Measurements from ENCODE around the gene ACIN1.

Gene ACIN1

DNA sequence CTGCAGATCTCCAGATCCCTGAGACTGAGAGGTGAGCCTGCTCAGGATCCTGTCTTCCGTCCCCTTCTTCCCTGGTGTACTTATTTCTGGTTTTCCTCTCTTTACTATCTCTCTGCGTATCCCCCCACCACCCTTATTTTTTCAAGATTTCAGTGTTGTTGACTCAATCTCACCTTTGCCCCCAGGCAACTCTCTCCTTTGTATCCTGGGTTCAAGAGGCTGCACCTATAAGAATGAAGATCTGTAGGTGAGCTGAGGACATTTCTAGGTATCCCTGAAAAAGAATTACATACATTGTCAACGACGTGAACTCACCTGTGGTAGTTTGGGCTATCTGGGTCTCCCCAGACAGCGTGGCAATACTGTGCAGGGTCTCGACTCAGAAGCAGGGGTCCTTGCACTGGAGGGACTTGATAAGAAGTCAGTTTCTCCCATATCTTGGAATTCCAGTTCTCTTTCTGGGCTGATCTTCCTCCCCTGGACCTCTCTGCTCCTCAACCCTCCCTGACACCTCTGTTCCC is 9.2 kb upstream of the ACIN1 start:
- no peak for DNase-seq

DNA sequence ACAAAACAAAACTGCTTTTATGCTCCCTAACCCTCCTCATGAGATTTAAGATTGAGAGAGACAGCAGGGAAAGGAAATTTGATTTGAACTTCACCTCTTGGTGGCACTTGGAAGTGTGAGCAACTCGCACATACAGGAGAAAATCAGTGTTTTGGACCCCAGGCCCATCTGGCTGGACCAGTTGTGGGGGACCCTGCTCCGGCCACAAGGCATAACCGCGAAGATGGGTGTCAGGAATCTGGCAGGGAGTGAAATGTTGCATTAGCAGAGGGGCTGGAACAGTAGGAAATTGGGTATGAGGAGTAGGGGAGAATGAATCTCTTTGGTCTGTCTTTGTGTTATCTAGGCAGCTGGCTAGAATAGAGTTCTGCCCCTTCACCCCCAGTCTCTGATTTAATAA is 8.6 kb upstream of the ACIN1 start:
- no peak for DNase-seq

DNA sequence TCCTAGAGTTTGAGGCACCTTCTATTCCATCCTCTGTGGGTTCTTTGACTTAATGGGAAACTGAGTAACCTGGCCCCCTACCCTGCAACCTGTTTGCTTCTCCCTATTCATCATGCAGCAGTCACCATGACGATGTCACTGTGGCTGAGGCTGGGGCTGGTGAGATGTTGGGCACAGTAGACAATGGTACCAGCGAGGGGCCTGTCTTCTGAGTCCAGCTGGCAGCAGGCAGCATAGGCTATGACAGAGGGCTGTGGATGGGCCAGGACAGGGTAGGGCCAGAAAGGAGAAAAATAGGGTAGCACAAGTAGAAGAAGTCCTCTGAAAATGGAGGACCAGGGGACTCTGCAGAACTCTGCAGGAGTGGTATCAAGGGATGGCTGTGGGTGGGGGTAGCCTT is 7.9 kb upstream of the ACIN1 start:
- no peak for DNase-seq

DNA sequence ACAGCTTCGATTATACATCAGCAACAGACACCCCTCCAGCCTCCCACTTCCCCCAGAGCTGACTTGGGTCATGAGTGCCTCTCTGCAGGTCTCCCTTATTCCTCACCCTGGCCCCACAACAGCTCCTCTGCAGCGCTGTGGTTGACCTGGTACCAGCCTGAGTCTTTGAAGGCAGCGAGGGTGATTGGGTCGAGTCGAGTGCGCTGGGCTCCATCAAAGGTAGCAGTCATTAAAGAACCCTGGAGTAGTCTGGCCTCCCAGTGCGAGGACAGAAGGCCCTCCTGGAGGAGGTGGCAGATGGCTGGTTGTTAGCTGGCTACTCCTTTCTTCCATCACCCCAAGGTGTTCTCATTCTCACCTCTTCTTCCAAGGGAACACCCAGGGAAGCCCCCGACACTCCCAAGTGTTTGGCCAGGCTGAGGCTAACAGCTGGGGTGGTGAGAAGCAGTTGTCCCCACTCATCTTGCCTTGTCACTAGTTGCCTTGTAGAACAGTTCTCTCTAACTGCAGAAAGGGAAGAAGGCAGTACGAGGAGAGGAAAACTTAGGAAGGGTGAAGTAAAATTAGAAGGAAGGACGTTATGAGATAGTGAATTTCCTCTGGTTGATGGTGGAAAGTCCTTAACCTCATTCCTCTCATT is 7.2 kb upstream of the ACIN1 start:
- no peak for DNase-seq

DNA sequence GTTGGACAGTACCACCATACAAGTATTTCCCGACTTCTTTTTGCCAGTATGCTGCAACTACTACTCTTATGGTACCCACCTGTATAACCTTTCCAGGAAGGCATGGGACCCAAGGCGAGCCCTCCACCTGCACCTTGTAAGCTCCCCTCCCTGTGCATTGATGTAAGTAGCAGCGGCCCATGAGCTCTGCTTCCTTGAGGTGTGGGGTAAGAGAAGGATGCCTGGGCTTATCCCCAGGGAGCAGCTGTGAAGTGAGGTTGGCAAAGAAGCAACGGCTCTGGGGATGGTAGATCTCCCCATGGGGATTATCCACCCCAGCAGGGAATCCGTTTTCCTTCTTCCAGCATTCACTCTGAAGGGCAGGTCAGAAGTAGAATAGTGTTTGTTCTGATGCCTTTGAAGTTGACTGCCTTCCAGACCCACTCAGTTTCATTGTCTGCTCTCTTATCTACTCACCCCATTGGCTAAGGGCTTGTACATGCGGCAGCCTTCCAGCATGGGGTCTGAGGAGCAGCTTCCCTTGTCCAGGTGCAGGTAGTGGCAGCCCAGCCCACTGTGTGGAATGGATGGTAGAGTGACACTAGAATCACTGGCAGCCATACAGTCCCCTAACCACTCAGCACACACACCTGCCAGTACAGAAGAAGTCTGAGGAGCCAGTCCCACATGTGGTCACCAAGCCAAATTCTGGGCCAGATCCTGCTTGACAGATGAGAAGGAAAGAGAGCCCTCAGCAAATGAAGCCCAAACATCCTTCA is 6.5 kb upstream of the ACIN1 start:
- no peak for DNase-seq

DNA sequence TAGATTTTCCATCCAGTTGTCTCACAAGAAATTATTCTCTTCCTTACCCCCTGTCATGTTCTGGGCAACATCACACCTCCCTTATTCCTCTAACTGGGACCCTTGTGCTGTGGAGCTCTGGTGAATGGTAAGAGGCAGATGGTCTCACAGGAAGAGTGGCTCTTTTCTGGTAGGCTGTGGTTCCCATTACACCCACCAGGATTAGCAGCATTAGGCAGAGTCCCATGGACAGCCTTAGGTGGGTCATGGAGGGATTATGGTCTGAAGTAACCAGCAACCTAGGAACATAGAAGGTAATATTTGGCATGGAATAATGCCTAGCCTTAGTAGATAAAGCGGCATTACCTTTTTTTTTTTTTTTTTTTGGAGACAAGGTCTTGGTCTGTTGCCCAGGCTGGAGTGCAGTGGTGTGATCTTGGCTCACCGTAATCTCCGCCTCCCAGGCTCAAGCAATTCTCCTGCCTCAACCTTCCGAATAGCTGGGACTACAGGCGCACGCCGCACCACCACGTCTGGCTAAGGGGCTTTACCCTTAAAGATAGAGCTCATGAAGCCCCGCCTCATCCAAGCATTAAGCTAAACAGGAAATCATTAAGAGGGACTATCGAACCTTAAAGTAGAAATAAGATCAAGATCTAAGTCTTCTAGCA is 4.4 kb upstream of the ACIN1 start:
- DNase-seq, result no peak

DNA sequence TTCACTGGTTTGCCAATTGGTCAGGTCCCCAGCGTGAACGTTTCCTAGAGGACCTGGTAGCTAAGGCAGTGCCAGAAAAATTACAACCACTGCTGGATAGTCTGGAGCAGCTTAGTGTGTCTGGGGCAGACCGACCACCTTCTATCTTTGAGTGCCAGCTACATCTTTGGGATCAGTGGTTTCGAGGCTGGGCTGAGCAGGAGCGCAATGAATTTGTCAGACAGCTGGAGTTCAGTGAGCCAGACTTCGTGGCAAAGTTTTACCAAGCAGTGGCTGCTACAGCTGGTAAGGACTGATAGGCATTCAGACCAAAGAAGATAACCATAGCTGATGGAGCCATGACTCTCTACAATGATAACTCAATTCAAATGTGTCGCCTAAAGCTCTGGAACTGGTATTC is 2.9 kb upstream of the ACIN1 start:
- no peak for DNase-seq

DNA sequence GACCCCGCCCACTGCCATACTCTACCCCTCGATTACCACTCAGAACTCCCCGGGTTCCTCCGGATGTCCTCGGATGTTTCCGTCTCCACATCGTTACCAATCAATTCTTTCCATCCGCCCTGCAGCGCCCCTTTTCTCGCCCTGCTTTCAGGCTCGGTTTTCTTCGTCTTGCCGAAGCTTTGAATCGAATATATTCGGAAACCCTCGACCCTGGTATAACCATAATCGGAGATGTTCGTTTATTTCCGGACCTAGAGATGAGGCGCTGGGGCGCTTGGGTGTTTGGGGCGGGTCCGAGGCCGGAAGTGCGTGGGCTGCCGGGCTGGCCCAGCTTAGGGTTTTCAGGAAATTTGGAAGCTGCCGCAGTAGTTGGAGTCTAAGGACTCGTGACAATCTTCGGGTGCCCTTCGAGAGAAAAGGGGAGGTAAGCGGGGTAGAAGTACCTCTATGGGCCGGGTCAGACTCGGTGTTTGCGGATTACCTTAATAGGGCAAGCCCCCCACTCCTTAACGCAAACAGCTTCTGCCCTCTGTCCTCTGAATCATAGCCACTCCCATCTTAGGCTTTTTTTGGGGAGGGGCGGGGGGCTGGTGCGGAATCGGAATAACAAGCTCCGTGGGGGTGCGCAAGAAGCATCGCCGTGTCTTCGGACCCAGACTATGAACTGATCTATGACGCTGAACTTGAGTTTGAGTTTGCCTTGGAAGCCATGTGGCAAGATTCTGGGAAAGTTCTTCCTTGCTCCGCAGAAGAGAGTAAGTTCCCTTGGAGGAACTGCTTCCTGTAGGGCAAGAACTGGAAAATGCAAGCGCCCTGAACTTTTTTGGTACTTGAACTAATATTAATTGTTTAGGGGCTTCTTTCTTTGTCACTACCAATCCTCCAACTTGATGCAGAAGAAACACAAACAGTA is 516 bp upstream of the ACIN1 start, which contains the start of gene C14orf119:
C14orf119 (plus strand) TSS at position 310 of the 913 bp plus-strand sequence. CDS start 2,154 bp downstream, outside the sequence.
- no peak for DNase-seq

DNA sequence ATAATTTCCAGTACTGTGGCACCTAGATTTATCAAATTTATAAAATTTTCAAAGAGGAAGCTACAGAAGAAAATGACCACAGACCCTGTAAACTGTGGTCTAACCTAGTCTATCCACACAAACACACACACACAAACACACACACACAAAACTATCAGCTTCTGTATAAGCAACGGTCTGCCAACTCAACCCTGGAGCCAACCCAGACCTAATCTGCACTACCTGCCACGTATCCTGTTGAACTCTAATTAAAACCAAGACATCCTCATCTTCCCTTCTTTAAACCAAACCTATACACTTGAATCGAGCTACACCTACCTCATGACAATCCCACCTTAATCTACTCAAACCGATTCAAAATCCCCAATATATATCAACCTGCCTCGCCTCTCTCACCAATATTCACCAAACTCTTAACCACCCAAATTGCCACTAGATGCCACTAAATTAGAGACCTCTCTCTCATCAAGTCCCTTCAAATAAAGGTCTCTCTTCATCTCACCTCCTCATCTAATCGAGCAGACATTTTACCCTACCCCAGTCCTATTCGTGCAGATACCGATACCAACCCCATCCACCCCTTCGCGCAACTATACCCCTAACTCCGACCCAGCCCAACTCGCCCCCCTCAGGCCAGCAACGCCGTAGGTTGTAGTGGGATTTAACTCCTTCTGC is 808 bp downstream of the ACIN1 start:
- DNase-seq, result no peak

DNA sequence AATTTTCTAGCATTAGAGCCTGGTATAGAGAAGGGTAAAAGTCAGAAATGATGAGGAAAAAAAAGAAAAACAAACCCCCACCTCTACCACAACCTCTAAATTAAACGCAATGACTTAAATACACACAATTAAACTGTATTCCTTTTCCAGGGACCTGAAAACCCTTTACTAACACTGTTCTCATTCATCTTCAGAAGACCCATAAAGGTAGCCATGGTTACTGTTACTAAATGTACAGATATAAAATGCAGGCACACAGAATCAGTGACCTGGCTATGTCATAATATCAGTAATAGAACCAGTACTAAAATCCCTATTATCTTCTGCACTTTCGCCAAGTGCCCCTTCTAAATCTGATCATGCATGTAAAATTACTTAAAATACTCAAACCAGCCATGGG is 1.4 kb downstream of the ACIN1 start:
- no peak for DNase-seq

DNA sequence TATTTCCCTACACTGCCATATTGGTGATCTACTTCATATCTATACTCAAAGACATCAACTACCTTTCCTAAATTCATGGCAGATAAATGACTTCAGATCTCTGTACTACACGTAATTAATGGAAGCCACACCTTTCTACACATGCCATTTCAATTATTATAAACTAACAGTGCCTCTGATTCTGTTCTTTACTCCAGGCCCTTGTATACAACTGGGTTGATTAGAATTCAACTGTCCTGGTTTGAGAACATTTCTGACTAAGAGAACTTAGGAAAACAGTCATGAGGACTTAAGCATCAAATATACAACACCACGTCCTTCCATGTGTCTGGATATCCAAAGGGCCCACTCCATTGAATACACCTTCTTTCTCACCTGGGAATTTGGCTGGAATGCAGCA is 1.8 kb downstream of the ACIN1 start:
- DNase-seq, result no peak

DNA sequence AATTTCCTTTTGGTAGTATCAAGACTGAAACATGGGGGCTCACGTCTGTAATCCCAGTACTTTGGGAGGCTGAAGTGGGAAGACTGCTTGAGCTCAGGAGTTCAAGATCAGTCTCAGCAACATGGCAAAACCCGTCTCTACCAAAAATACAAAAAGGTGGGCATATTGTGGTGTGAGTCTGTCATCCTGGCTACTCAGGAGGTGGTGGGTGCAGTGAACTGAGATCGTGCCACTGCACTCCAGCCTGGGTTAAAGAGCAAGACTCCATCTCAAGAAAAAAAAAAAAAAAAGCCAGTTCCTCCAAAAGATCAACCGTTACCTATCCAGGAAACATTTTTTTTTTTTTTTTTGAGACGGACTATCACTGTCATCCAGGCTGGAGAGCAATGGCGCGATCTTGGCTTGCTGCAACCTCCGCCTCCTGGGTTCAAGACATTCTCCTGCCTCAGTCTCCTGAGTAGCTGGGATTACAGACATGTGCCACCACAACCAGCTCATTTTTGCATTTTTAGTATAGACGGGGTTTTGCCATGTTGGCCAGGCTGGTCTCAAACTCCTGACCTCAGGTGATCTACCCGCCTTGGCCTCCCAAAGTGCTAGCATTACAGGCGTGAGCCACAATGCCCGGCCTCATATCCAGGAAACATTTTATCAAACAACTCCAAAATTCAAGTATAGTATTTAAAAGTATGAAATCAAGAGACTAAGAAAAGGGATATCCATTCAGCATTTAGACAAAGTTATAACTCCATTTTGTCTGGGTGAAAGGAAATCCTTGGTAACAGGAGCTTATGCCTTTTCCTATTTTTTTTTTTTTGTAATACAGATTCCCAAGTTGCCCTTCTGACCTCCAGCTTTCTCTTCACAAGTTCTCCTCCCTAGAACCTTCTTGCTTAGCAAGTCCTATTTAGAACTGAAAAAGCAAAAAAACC is 3.4 kb downstream of the ACIN1 start:
- no peak for DNase-seq

DNA sequence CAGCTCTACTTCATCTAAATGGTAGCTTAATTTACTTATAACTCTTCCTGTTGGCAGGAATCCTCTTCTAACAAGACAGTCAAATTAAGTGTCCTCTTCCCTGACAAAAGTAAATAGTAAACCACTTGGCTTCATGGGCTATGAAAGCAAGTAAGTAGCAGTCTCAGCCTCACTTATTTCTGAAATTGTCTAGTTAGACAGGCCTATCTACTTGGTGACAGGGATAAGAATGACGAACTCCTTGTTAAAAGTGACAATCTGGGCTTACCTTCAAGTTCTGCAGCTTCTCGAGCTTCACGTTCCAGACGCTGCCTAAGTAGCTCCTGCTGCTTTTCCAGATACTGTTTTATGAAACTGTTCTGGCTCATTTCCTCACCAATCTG is 4.7 kb downstream of the ACIN1 start:
- no peak for DNase-seq

DNA sequence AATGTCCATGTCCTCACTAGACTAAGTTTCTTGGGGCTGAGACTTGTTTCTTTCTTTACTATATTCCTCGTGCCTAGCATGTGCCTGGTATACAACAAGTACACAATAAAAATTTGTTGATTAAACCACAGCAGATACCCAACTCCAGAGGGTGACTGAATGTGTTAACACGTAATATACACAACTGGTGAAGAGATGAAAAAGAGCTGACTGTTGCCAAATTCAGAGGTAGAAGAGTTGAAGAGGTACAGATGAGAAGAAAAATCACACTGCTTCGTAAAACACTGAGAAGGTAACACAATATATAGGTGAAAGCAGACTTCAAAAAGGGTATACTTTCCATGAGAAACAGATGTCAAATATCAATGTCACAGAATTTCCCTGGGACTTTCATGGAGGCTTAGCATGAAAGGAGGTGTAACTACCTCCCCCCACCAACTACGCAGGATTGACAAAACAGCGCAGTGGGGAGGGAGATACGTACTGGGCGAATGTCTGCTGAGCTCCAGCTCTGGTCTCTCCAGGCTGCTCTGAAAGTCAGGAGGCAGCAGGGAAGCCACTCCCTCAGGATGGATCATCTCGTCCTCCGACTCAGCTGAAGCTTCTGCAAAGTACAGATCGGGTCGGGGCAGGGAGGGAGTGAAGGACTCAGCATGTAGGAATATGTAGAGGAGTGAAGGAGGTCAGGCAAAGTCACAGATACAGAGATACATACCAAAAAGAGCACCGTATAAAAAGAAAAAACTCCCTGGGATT is 5.3 kb downstream of the ACIN1 start:
- no peak for DNase-seq

DNA sequence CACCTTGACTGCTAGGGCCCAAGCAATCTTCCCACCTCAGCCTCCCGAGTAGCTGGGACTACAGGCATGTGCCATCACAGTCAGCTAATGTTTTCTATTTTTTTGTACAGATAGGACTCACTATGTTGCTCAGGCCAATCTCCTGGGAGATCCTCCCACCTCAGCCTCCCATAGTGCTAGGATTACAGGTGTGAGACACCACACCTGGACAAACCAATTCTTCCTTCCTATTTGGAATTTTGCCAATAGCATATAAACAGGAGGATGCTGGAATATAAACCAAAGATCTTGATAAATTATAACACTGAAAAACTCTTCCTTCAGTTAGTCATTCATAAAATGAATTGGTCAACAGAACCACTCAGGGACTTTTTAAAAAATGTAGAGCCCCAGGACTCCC is 8.4 kb downstream of the ACIN1 start:
- no peak for DNase-seq

DNA sequence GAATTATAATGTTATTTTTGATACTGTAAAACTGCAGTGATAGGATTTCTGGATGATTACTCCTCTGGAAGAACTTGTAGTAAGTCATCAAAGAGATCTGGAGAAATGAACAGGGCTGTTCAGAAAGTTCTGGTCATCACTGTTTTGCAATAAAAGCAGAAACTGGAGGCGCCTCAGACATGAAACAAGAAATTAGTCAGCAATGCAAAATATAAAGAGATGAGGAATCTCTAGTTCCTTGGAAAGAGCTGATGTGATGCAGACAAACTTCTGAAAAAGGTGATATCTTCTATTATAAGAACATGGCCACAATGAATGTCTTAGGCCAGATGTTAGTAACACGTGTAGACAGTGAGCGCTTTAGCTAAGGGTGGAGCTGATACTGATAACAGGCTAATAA is 9.5 kb downstream of the ACIN1 start:
- no peak for DNase-seq

DNA sequence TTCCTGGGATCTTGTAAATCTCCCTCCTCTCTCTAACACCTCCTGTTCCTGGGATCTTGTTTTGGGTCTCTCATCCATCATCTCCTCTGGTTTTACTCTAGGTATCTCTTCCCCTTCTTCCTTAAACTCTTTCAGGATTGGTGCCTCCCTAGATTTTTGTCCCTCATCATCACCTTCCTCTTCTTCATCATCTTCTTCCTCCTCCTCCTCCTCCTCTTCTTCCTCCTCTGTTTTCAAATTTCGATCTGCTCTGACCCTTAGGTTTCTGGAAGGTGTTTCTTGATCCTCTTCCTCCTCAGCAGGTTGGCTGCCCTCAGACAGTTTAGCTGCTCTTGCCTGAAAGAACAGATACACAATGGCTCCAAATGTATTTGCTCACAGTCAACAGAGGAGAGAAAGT is 14.5 kb downstream of the ACIN1 start:
- no peak for DNase-seq

DNA sequence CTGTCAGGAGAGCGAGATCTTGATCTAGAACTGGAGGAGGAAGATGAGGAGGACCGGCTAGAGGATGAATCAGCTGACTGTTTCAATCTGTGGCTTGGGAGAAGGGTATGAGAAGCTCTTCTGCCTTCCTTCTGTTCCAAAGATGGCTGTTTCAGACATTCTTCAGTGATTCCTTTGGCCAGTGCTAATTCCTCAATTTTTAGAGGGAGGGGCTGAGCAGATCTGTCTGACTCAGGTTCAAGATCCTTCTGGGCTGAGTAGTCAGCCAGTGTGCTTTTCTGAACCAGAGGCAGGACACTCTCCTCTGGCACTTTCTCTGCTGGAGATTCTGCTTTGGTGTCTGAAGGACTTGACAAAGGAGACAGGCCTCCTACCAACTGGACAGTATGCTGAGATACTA is 15.2 kb downstream of the ACIN1 start:
- no peak for DNase-seq

DNA sequence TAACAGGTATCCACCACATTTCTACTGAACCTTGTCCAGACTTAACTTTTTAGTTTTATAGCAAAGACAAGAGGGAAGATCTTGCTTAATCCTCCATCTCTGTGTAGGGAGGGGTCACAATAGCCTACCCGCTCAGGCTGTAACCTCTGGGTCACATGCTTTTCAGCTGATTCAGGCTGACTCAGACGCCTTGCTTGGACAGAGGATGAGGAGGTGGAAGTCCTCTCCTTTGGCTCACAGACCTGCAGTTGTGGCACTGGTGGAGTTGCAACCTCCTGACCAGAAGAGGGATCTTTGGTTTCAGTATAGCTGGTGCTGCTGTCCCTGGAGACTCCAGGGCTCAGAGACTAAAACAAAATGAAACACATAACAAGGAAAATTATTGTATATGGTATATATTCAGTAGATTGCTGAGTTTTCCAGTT is 16.2 kb downstream of the ACIN1 start:
- no peak for DNase-seq

DNA sequence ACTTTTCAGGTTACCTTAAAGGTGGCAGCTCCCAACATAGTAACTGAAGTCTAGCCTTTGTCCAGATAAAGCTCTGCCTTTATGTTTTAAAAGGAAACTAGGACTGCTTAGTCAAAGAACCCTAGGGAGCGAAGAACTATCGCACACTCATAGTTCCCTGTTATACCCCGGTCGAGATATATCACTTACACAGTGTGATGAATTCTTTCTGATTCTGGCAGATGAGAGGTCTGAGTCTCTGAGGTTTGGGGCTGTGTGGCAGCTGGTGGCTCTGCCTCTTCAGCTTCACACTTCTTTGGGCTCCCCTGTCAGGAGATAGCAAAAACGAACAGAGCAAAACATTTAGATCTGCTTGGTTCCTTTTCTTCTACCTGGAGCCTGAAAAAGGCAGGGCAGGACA is 17.0 kb downstream of the ACIN1 start:
- DNase-seq, result no peak

All from NCI-H187 treated with DMSO at 0.1 percent for 48 hours (cell line).